Lower lobe of right lung (tissue), 2 donors: ENCODE data around the gene MICB. TPM values are rescaled to one million over a fixed set of nuclear protein-coding genes. Genes with fewer than 3 reads are reported as not detected.
A peak's percentile ranks its signal among the peaks of the same experiment; 100 is the strongest.
"Not testable (repeated sequence)": the region's sequence is repeated elsewhere in the genome, so short reads cannot be mapped to it uniquely, and the experiment has no call there.

ENCODE experiments used
- ATAC-seq, 2 donors: fragments of 200-7000 bp; cut with Tn5 transposase; one replicate each; pipeline ENCODE4 v1.9.1; 2020 to 2022; ENCODE audit warnings: mild to moderate bottlenecking in 2 of 2, moderate library complexity in 2 of 2
- DNase-seq: peaks from one replicate; pipeline ENCODE4 v3.0.0-alpha.2; 2020
- H3K27ac ChIP-seq: fragments of 200-600 bp; one replicate; pipeline ENCODE4 v1.8.0; 2022
- H3K27me3 ChIP-seq: fragments of 200-600 bp; one replicate; pipeline ENCODE4 v1.8.0; 2022; ENCODE audit warnings: low read depth
- H3K36me3 ChIP-seq: fragments of 200-600 bp; one replicate; pipeline ENCODE4 v1.8.0; 2022; ENCODE audit warnings: mild to moderate bottlenecking
- H3K4me1 ChIP-seq: fragments of 200-600 bp; one replicate; pipeline ENCODE4 v1.8.0; 2022
- H3K4me3 ChIP-seq: fragments of 200-600 bp; one replicate; pipeline ENCODE4 v1.8.0; 2022; ENCODE audit warnings: mild to moderate bottlenecking
- H3K9me3 ChIP-seq: fragments of 200-600 bp; one replicate; pipeline ENCODE4 v1.8.0; 2022
- CTCF ChIP-seq: fragments of 200-600 bp; IDR thresholded peaks from one replicate; pipeline ENCODE4 v1.8.0; 2022; ENCODE audit warnings: antibody characterized with exemption, mild to moderate bottlenecking
- intact Hi-C: fragments of 100-400 bp; cut with DNase I; formaldehyde crosslinking; loops from one replicate; pipeline ENCODE4 v1.11.0; 2022
- total RNA-seq: library from RNA; stranded (reverse); fragmentation: NEBNext Ultra II Directional; extraction: Animal tissue kit (Norgen Biotek cat#: 25700); gene quantifications from one replicate; pipeline ENCODE4 v1.2.1, GENCODE V29; 2021
- donor health status: DM: no; HTN: yes; CAD: no; lungs with severe emphysema.

The MICB gene
- total RNA-seq, 1 donor from 2014 or later: 13.8 TPM

GRCh38 chr6:31490115-31490873 is 7.7 kb upstream of the MICB start:
- TF ChIP-seq CTCF: no peak
- no peak overlapping the region for H3K27ac ChIP-seq
- ATAC-seq: no peak
- no peak for DNase-seq
- intact Hi-C loops: no loop called here
- H3K27me3 ChIP-seq: no peaks in the 10 kb centered on the region
- H3K4me3 ChIP-seq: no peak overlapping the region
- H3K36me3 ChIP-seq: no peaks in the 10 kb centered on the region
- H3K9me3 ChIP-seq: no peaks in the 10 kb centered on the region
- H3K4me1 ChIP-seq: peaks cover 13% of the 10 kb centered on the region

DNA sequence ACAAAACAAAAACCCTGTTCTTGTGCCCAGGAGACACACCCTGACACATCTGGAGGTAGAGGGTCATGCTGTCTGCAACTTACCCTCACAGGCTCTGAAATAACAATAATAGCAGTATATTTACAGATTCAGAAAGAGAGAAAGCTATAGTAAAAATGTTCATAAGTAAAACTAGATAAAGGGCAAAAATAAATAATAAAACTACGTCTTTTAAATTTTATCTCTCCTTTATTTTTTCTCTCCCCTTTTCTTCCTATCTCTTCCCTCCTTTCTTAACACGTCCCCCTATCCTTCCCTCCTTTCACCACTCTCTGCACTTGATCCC is 4.4 kb upstream of the MICB start:
- intact Hi-C loops, H3K9me3 ChIP-seq, H3K36me3 ChIP-seq, H3K27me3 ChIP-seq, DNase-seq, ATAC-seq: not testable (repeated sequence)
- peak overlapping the region; percentile 79 for H3K4me3 ChIP-seq
- H3K4me1 ChIP-seq: peaks cover 25% of the 10 kb centered on the region
- H3K27ac ChIP-seq: peak overlapping the region; percentile 87

DNA sequence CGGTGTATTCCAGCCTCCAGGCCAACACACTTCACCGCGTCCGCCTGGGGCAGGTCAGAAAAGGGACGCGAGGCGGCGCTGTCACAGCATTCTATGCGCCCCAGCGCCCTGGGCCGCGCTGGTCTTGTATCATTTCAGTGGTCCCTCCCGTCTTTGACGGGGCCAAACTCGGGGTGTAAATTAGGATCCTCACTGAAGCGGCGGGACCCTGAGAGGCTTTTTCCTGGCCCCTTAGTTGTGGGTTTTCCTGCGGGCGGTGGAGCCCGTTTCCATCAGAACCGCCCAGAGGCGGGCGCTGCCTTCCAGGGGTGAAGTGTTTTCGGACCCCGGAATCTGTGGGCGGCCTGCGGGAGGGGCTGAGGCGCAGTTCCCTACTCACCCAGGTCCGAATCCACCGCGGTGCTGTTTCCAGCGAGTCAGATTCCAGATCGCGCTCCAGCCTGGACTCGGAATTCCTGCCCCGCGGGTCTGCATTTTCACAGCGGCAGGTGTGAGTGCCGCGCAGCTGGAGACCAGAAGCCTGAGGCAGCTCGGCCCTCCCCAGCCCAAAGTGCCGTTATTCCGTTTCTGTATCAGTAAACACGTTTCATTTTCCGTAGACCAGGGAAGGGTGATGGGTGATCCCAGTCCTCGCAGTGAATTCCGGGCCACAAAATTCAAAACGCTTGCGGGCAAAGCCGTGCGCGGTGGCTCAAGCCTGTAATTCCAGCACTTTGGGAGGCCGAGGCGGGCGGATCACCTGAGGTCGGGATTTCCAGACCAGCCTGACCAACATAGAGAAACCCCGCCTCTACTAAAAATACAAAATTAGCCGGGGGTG is 3.9 kb upstream of the MICB start:
- peak; percentile 79 for TF ChIP-seq CTCF
- H3K9me3 ChIP-seq: no peaks in the 10 kb centered on the region
- peak; percentile 86 to 90 for ATAC-seq
- H3K27me3 ChIP-seq: no peaks in the 10 kb centered on the region
- DNase-seq: peak; percentile 93
- intact Hi-C loops: no loop called here
- H3K36me3 ChIP-seq: no peaks in the 10 kb centered on the region
- peaks cover 25% of the 10 kb centered on the region for H3K4me1 ChIP-seq
- H3K4me3 ChIP-seq: peak overlapping the region; percentile 79
- peak overlapping the region; percentile 87 for H3K27ac ChIP-seq

- Histone ChIP-seq H3K4me1 (peaks cover 25% of the 10 kb centered on the region), H3K4me3 (peak overlapping the region; percentile 79), H3K27ac (peak overlapping the region; percentile 87), H3K27me3 (no peaks in the 10 kb centered on the region), H3K9me3 (no peaks in the 10 kb centered on the region), H3K36me3 (no peaks in the 10 kb centered on the region)
- no peak for TF ChIP-seq CTCF
- intact Hi-C loops: no loop called here
- ATAC-seq (no peak), DNase-seq (no peak)
Observed at GRCh38 chr6:31495580-31495979, 2.4 kb upstream of the MICB start.

DNA sequence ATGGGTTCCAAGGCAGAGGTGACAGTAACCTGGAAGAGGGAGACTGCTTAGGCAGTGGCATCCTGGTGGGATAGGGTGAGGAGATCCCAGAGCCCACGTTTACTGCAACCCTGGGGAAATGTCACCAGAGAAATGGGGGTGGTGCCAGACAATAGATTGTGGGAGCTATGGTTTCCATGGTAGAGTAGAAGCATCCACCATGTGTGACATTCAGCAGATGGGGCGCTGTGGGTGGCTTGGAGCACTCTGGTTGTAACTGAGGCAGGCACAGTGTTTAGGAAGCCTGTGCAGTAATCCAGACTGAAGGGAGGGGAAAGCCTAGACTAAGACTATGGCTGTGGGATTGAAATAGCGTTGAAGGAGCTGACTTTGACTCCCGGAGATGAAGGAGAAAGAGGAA is 1.1 kb upstream of the MICB start:
- H3K27ac ChIP-seq: not testable (repeated sequence)

GRCh38 chr6:31498748-31499147 is 803 bp downstream of the MICB start:
- intact Hi-C loops: no loop called here
- H3K4me3 ChIP-seq: peak overlapping the region; percentile 72
- TF ChIP-seq CTCF: no peak
- ATAC-seq (no peak), DNase-seq (no peak)
- no peaks in the 10 kb centered on the region for H3K27me3 ChIP-seq
- H3K9me3 ChIP-seq: no peaks in the 10 kb centered on the region
- H3K36me3 ChIP-seq: no peaks in the 10 kb centered on the region
- peaks cover 13% of the 10 kb centered on the region for H3K4me1 ChIP-seq
- H3K27ac ChIP-seq: no peak overlapping the region

More for the DNA sequence above, 1.1 kb upstream of the MICB start:
- H3K27me3 ChIP-seq, H3K36me3 ChIP-seq, ATAC-seq, DNase-seq, intact Hi-C loops, H3K9me3 ChIP-seq: not testable (repeated sequence)
- Histone ChIP-seq H3K4me3 (peak overlapping the region; percentile 72), H3K4me1 (peaks cover 25% of the 10 kb centered on the region)

DNA sequence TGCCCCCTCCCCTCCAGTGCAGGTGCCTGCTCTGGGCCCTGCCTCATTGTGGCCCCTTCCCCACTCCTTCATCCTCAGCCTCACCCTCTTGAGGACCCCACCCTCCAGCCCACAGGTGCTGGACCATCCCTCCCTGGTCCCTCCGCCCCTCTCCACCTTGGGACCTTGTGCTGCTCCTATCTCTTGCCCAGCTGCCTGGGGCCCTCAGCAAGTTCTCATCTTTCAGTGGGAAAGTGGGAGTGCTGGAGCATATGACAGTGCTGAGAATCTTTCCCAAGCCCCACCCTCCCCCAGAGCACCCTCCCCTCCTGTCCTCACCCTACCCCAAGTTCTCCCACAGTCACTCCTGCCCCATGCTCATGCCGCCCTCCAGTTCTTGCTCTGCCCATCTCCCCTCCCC is 1.7 kb downstream of the MICB start:
- H3K4me3 ChIP-seq, H3K9me3 ChIP-seq, ATAC-seq, H3K27me3 ChIP-seq, intact Hi-C loops, DNase-seq, H3K36me3 ChIP-seq, H3K27ac ChIP-seq: not testable (repeated sequence)
- peaks cover 12% of the 10 kb centered on the region for H3K4me1 ChIP-seq
